ENCODE results near the gene SNCB. TPM values are rescaled to one million over a fixed set of nuclear protein-coding genes. Genes with fewer than 3 reads are reported as not detected.

Gene SNCB
- total and polyA plus RNA-seq, 2 donors (not counting 1 experiment from before 2014, with no cell fraction given): 0.17 to 0.22 TPM

GRCh38 chr5:176638437-176638836 lies 8.1 kb upstream of the SNCB start:
- Histone ChIP-seq H3K27me3 (ENCODE audit: control insufficient read depth, insufficient read depth, low read length) (peaks cover 23% of the 10 kb centered on the region), H3K4me2 (ENCODE audit: extremely low read depth, insufficient read depth, low read length) (no peak overlapping the region), H3K9me3 (ENCODE audit: control insufficient read depth, insufficient read depth, low read depth, low read length) (no peaks in the 10 kb centered on the region), H3K4me1 (ENCODE audit: control insufficient read depth, extremely low read depth, insufficient read depth, low read length) (no peaks in the 10 kb centered on the region), H3K9ac (ENCODE audit: insufficient read depth, low read length) (no peak overlapping the region), H3K79me2 (ENCODE audit: control insufficient read depth, insufficient read depth, low read length) (no peaks in the 10 kb centered on the region), H2AFZ (ENCODE audit: low read length) (no peak overlapping the region), H3K36me3 (ENCODE audit: control insufficient read depth, insufficient read depth, low read length) (no peaks in the 10 kb centered on the region), H4K20me1 (ENCODE audit: control insufficient read depth, extremely low read depth, insufficient read depth, low read length) (no peaks in the 10 kb centered on the region), H3K4me3 (replicated peaks in 1 of 4; ENCODE audit: control extremely low read depth in 1 of 4, insufficient read depth in 1 of 4, low read depth in 3 of 4, low read length in 4 of 4) (no peak overlapping the region), H3K27ac (ENCODE audit: insufficient read depth, low read length) (no peak overlapping the region)
- no peak for DNase-seq (ENCODE audit: low read depth in 2 of 2)
- TF ChIP-seq CTCF (conservative IDR thresholded peaks at IDR 0.05 in 1 of 2, IDR thresholded peaks at IDR 0.05 in 1 of 2; ENCODE audit: low read depth in 1 of 2, low read length in 2 of 2) (no peak), EZH2 (IDR thresholded peaks at IDR 0.05; ENCODE audit: low read length, missing control alignments) (no peak)

GRCh38 chr5:176637556-176637955 lies 7.2 kb upstream of the SNCB start:
- TF ChIP-seq EZH2 (IDR thresholded peaks at IDR 0.05; ENCODE audit: low read length, missing control alignments) (no peak), CTCF (conservative IDR thresholded peaks at IDR 0.05 in 1 of 2, IDR thresholded peaks at IDR 0.05 in 1 of 2; ENCODE audit: low read depth in 1 of 2, low read length in 2 of 2) (no peak)
- H3K79me2 ChIP-seq (ENCODE audit: control insufficient read depth, insufficient read depth, low read length): no peaks in the 10 kb centered on the region
- no peaks in the 10 kb centered on the region for H3K4me1 ChIP-seq (ENCODE audit: control insufficient read depth, extremely low read depth, insufficient read depth, low read length)
- no peaks in the 10 kb centered on the region for H3K9me3 ChIP-seq (ENCODE audit: control insufficient read depth, insufficient read depth, low read depth, low read length)
- DNase-seq (ENCODE audit: low read depth in 2 of 2): no peak
- H3K9ac ChIP-seq (ENCODE audit: insufficient read depth, low read length): no peak overlapping the region
- no peak overlapping the region for H3K4me3 ChIP-seq (replicated peaks in 1 of 4; ENCODE audit: control extremely low read depth in 1 of 4, insufficient read depth in 1 of 4, low read depth in 3 of 4, low read length in 4 of 4)
- no peak overlapping the region for H3K4me2 ChIP-seq (ENCODE audit: extremely low read depth, insufficient read depth, low read length)
- no peaks in the 10 kb centered on the region for H4K20me1 ChIP-seq (ENCODE audit: control insufficient read depth, extremely low read depth, insufficient read depth, low read length)
- no peak overlapping the region for H3K27ac ChIP-seq (ENCODE audit: insufficient read depth, low read length)
- H3K36me3 ChIP-seq (ENCODE audit: control insufficient read depth, insufficient read depth, low read length): no peaks in the 10 kb centered on the region
- H2AFZ ChIP-seq (ENCODE audit: low read length): no peak overlapping the region
- peaks cover 28% of the 10 kb centered on the region for H3K27me3 ChIP-seq (ENCODE audit: control insufficient read depth, insufficient read depth, low read length)

- Histone ChIP-seq H3K79me2 (ENCODE audit: control insufficient read depth, insufficient read depth, low read length) (no peaks in the 10 kb centered on the region), H3K4me2 (ENCODE audit: extremely low read depth, insufficient read depth, low read length) (no peak overlapping the region), H3K4me1 (ENCODE audit: control insufficient read depth, extremely low read depth, insufficient read depth, low read length) (no peaks in the 10 kb centered on the region), H3K9ac (ENCODE audit: insufficient read depth, low read length) (no peak overlapping the region), H4K20me1 (ENCODE audit: control insufficient read depth, extremely low read depth, insufficient read depth, low read length) (no peaks in the 10 kb centered on the region), H3K27ac (ENCODE audit: insufficient read depth, low read length) (no peak overlapping the region), H2AFZ (ENCODE audit: low read length) (no peak overlapping the region), H3K27me3 (ENCODE audit: control insufficient read depth, insufficient read depth, low read length) (peaks cover 30% of the 10 kb centered on the region), H3K9me3 (ENCODE audit: control insufficient read depth, insufficient read depth, low read depth, low read length) (no peaks in the 10 kb centered on the region), H3K36me3 (ENCODE audit: control insufficient read depth, insufficient read depth, low read length) (no peaks in the 10 kb centered on the region), H3K4me3 (replicated peaks in 1 of 4; ENCODE audit: control extremely low read depth in 1 of 4, insufficient read depth in 1 of 4, low read depth in 3 of 4, low read length in 4 of 4) (no peak overlapping the region)
- peak in 1 of 2 donors; percentile 35 for DNase-seq (ENCODE audit: low read depth in 2 of 2)
- TF ChIP-seq CTCF (conservative IDR thresholded peaks at IDR 0.05 in 1 of 2, IDR thresholded peaks at IDR 0.05 in 1 of 2; ENCODE audit: low read depth in 1 of 2, low read length in 2 of 2): no peak
- TF ChIP-seq EZH2 (IDR thresholded peaks at IDR 0.05; ENCODE audit: low read length, missing control alignments): no peak
These were observed 6.1 kb upstream of the SNCB start for GRCh38 chr5:176636426-176636825.
